ENCODE measurements around the gene CFAP210.
"Not testable (repeated sequence)": the region's sequence is repeated elsewhere in the genome, so short reads cannot be mapped to it uniquely, and the experiment has no call there.

The CFAP210 gene

DNA sequence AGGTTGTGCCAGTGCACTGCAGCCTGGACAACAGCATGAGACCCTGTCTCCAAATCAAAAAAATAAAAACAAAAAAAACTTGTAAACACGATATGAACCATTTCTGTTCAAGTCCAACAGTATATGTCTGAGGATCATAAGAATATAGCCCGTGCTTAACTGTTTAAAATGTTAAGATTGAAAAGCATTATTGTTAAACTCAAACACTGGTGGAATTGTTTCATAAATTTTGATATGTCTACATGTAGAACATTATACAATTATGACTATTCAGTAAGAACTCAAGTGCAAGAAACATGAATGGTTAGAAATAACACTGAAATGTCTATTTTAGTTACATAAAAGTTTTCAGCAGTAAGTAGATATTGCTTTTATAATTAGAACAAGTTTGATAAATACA is 80.3 kb downstream of the CFAP210 start:
- DNase-seq, result no peak

DNA sequence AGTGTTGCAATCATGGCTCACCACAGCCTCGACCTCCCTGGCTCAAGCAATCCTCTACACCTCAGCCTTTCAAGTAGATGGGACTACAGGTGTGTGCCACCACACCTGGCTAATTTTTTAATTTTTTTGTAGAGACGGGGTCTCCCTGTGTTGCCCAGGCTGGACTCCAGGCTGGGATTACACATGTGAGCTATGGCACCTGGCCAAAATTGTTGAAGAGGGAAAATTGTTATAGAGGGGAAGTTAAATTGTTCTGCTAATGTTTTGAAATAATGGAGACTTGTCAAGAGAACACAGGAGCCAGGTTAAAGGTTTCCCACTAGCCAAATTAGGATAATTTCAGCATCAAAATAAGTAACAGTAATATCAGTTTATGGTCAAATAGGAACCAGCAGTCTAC is 84.9 kb downstream of the CFAP210 start:
- no peak for DNase-seq

DNA sequence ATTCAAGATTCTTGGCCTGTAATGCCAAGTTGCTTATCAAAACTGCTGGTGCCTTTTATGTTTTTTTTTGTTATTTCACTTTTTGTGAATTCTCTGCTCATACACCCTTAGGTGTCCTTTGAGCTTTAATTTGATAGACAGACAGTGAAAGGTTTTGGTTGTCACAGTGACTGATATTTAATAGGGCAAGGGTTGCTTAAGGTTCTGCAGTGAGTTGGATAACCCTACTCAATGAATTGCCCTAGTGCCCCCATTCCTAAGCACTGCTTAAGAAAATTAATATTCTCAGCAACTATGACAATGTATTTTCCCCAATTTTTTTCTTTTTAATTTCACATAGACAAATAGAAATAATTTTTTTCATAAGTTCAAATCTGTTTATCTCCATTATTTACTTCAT is 94.6 kb downstream of the CFAP210 start:
- DNase-seq, result no peak

DNA sequence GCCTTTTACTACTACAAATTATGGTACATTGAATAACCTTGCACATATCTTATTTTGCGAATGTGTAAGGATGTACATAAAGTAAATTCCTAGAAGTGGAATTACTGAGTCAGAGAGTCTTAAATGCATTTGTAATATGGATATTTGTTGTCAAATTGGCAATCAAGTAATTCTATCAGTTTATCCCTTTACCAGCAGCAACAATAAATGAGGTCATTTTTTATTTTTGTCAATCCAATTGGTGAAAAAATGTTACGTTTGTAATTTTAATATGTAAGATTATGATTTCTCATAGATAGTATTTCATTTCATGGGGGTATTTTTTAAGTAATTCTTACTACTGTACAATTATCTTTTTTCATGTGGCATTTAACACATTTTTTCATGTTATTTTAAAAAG is 95.2 kb downstream of the CFAP210 start:
- no peak for DNase-seq

DNA sequence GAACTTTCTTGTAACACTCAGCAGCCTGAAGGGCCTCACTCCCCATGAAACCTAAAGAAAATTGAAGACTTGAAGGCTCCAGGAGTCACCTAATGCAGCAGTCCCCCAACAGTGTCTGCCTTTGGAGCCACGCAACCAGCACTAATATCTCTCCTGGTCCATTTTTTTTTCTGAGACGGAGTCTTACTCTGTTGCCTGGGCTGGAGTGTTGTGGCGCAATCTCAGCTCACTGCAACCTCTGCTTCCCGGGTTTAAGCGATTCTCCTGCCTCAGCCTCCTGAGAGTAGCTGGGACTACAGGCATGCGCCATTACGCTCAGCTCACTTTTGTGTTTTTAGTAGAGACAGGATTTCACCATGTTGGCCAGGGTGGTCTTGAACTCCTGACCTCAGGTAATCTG is 97.7 kb downstream of the CFAP210 start:
- DNase-seq, result not testable (repeated sequence)
